Stimulated activated CD8-positive, alpha-beta memory T cell treated with anti-CD3 and anti-CD28 coated beads, Interleukin-12 subunit alpha, Interleukin-12 subunit beta, amount 100 ng/mL, for 24 hours (primary cell): Measurements from ENCODE around the gene BAIAP2.
"Not testable (repeated sequence)": the region's sequence is repeated elsewhere in the genome, so short reads cannot be mapped to it uniquely, and the experiment has no call there.

Experiments used
- DNase-seq: peaks from one replicate; pipeline ENCODE4 v3.0.0-alpha.2; 2020; ENCODE audit errors: extremely low read depth

The BAIAP2 gene

GRCh38 chr17:81025065-81025740 is 9.7 kb upstream of the BAIAP2 start:
- DNase-seq = no peak

- no peak for DNase-seq
Measured at GRCh38 chr17:81025741-81026129, 9.2 kb upstream of the BAIAP2 start.

DNA sequence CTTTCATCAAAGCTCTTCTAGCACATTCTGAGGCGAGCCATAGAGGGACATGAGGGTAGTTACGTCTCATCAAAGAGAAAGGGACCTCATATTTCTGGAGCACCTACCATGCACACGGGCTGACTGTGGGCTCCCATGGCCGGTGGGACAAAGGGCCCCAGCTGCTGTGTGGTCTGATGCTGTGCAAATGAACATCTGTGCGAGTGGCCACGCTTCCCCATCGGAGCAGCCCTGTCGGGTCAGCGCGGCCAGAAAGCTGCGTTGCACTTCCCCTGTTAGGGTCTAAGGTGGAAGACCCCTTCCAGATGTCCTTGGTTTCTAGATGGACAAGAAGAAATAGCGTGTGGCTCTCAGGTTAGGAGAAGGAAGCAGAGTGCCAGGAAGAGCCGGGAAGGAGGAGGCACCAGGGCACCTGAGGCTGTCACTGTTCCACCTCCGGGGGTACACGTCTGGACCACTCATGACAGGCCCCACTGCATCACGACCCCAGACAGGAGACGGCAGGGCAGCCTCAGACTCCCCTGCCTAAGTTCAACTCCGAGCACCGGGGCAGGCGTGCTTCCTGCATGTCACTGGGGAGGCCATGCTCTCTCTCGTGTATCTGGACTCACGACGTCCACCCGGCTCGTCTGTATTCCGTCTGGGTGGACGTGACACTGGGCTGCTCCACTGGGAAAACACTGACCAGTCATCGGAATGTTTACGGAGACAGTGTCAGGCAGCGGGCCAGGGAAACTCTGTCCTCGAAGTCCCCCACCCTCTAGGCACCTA is 8.5 kb upstream of the BAIAP2 start:
- no peak for DNase-seq

- no peak for DNase-seq
Measured at GRCh38 chr17:81027038-81027437, 7.9 kb upstream of the BAIAP2 start.

DNA sequence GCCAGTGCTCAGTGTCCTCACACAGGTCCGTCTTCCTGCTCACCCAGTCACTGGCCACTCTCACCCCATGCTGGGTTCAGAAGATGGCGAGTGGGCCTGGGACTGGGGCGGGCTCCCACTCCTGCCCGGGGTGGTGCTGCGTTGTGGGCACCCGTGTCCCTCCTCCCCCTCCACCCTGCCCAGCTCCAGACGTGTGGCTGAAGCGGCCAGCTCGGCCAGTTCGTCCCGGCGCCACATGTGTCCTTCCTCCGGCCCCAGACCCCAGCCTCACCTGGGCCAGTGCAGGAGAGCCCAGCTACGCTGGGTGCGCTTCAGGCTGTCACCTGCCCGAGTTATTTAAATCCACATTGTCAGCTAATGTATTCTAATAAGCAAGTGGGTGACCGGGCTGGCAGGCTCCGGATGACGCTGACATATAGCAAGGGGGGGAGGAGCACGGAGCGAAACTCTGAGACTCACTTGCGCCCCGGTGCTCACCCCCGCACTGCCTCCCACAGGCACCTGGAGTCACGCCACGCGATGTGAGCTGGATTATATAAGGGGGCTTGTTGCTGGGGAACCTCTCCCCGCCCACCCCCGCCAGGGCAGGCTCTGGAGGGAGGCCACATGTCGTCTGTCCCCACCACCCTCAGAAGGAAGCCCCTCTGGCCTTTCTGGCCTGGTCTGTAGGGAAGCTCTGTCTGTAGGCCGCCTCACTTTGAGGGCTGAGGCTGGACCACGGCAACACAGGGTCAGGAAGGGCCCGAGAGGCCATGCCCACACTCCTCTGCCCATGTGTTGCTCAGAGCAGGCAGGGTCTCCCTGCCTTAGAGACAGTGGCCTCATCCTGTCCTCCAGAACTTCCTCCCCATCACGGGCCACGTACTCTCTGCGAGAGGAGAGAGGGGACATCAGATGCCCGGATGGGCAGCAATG is 7.1 kb upstream of the BAIAP2 start:
- no peak for DNase-seq

DNA sequence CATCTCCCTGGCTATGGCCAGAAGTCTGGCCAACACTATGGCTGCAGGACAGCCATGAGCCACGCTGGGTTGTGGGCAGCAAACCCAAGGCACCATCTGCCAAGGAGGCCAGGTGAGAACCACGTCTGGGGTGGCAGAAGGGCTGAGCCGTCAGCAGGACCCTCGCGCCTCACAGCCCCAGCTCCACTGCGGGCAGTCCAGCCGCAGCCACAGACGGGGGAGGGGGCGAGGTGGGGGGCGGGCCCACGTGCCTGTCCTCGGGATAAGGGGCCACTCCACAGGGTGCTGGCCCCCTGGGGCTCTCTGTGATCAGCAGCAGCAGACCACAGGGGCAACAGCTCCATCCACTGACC is 6.5 kb upstream of the BAIAP2 start:
- DNase-seq = no peak

DNA sequence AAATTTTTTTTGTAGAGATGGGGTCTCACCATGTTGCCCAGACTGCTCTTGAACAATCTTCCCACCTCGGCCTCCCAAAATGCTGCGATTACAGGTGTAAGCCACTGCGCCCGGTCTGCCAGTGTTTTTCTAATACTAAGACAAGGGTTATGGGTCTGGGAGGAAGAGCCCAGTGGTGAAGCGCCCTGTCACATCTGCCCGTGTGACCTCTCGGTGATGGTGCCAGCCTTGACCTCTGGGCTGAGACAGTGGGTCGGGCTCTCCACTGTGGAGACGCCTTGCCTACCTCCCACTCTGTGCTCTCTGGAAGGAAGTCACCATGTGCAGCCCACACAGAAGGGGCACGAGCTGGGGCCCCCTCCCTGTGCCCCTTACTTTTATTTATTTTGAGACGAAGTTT is 5.1 kb upstream of the BAIAP2 start:
- DNase-seq = no peak

DNA sequence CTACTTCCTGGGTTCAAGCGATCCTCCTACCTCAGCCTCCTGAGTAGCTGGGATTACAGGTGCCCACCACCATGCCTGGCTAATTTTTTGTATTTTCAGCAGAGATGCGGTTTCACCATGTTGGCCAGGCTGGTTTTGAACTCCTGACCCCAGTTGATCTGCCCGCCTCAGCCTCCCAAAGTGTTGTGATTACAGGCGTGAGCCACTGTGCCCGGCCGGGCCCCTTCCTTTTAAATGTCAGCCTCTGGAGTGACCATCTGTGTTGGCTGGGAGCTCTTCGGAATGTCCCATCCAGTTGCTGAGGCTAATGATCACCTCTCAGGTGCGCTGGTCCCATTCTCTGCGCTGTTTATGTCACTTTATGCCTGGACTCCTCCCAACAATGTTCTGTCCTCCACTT is 4.6 kb upstream of the BAIAP2 start:
- not testable (repeated sequence) for DNase-seq

DNA sequence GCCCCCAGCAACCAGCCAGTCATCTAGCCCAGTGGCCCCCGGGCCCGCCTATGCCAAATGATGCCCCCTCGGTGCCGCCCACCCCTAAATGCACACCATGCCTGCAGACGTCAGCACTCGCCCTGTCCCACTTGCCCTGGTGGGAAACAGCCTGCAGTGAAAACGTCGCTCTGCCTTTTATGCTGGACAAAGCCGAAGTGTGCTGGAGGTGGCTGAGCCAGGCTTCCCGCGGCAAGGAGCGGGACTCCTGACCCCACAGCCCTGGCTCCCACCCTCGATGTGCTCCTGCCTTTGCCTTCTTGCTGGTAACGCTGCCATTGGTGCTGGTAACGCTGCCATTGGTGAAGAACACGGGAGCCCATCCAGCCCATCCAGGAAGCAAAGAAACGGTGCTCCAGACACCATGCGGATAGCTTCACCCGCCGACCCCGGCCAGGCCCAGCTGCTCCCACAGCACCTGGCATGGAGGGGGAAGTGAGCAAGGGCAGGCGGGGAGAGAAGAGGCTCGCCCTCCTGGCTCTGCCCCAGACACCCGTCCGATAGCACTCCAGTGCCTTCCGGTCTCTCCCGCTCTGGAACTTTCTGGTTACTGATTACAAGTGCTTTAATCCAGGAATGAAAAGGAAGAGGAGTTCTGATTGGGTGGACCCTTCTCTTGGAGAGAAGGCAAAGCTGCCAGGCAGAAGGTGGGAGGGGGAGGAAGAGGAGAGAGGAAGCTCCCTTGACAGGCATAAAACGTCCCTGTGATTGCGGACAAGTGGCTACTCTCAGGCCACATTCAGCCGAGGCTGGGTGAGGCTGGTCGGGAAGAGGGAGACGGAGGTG is 4.0 kb upstream of the BAIAP2 start:
- DNase-seq = no peak

- no peak for DNase-seq
Measured at GRCh38 chr17:81031566-81032550, 3.1 kb upstream of the BAIAP2 start.

- DNase-seq = no peak
Measured at GRCh38 chr17:81032641-81033480, 2.1 kb upstream of the BAIAP2 start.

GRCh38 chr17:81033535-81034167 is 1.3 kb upstream of the BAIAP2 start:
- DNase-seq = no peak

DNA sequence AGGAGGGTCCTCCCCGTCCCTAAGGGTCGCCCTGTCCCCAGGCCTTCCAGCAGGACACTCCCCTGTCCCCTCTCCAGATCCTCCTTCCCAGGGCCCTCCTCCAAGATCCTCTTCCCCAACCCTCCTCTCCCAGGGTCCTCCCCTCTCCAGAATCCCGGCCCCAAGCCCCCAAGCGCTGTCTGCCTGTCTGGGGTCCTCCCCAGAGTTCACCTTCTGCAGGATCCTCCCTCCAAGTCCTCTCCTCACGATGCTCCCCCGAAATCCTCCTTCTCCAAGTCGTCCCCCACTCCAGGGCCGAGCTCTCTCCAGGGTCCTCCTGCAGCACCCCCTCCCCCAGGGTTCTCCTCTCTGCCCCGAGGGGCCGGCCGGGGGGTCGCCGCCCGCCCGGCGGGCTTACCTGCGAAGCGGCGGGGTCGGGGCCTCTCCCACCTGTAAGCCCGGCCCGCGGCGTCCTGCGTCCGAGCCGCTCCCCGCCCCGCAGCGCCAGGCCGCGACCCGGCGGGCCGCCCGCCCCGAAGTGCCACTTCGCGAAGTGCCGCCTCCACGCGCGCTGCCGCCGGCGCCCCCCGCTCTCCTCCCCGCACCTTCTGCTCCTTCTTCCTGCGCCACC is 678 bp upstream of the BAIAP2 start:
- no peak for DNase-seq

DNA sequence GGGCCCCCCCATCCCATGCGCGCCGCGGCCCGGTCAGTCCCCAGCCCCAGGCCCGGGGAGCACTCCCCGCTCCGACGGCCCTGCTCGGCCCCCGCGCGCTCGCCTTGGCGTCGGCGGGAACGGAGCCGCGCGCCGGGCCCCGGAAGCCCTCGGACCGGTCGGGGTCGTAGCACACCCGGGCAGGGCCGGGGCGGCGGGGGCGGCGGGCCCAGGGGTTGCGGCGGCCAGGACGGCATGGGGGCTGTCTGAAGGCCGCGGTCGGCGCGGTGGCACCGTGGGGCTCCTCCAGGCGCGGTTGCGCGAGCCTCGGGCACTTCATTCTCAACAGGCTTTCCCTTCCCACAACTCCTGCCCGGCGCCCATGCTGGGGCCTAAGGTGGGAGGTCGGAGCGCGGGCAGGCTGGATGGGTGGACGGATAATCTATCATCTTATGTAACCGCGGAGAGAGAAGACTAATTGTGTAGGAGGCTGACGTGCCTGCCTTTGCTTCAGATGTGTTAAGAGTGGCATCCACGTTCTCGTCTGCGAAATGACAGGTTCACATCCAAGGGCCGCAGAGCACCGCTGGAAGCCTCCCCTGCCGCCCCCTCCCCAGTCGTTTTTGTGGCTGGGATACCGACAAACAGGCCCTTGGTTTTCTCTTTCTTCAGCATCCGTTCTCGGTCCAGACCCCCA is 708 bp downstream of the BAIAP2 start:
- no peak for DNase-seq

- no peak for DNase-seq
Measured at GRCh38 chr17:81036197-81036941, 1.4 kb downstream of the BAIAP2 start.

GRCh38 chr17:81037026-81037797 is 2.3 kb downstream of the BAIAP2 start:
- DNase-seq = no peak
